Fibroblast of skin of right biceps (primary cell): Measurements from ENCODE around the gene KIF5A.
"Not testable (repeated sequence)": the region's sequence is repeated elsewhere in the genome, so short reads cannot be mapped to it uniquely, and the experiment has no call there.

Experiments
- DNase-seq: peaks from one replicate; pipeline ENCODE4 v3.0.0-alpha.2; 2013

KIF5A gene

DNA sequence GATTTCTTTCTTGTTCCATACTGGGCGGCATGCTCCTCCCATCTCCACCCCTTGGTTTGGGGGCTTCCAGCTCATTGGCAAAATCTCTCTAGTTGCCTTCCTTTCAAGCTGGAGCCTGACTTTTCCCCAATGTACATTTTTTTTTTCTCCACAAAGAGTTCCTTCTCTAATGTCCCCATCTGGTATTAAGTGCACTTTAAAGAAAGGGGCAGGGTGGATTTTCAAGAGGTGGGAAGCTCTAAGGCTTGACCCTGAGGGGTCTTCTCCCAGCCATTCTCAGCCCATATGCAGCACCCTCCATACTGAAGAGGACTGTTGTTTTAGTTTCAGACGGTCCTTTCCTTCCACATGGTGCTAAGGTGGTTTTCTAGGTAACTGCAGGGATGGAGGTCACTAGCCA lies 35.3 kb downstream of the KIF5A start:
- no peak for DNase-seq

DNA sequence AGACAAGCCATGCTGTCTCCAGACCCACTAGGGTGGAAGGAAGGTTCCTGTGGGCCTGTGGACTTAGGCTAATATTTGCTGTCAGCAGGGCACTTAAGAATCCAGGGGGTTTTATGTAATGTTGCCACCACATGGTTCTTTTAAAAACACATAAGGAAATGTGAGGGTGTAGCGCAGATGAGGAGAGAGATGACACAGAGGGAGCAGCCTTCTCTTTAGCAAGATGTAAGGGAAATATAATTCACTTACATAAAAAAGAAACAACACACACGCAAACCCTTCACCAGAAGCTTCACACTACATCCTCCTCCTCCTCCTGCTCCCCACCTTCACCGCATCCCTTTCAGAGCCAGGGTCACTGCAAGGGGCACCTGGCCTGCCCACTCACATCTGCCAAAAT lies 36.3 kb downstream of the KIF5A start:
- no peak for DNase-seq

DNA sequence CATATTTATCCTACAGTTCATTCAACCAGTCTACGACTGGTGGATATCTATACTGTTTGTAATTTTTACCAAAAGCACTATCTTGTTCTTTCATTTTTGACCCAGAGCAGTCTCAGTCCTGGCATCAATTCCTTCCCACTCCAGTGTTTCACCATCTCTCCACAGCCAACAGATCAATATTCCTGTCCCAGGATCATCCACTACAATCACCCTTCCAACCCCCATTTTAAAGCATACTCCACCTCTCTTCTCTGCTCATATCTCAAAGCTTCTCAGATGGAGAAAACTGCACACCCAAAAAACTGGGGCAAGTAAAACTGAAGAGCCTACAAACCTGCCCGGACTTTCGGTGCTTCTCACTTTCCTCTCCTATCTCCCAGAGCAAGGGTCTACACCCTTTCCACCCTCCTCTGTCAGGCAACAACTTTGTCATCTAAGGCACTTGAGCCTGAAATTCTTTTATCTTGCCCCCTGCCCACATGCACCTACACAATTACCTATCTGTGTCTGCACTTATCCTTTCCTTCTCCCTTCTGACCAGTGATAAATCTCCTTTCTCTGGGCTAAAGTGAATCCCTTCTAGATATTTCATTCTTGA lies 37.1 kb downstream of the KIF5A start:
- no peak for DNase-seq

DNA sequence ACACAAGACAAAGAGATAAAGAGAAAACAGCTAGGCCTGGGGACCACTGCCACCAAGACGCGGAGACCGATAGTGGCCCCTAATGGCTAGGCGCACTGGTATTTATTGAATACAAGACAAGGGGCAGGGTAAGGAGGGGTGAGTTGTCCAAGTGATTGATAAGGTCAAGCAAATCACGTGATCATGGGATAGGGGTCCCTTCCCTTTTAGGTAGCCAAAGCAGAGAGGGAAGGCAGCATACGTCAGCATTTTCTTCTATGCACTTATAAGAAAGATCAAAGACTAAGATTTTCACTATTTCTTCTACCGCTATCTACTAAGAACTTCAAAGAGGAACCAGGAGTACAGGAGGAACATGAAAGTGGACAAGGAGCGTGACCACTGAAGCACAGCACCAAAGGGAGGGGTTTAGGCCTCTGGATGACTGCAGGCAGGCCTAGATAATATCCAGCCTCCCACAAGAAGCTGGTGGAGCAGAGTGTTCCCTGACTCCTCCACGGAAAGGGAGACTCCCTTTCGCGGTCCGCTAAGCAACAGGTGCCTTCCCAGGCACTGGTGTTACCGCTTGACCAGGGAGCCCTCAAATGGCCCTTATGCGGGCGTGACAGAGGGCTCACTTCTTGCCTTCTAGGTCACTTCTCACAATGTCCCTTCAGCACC lies 39.2 kb downstream of the KIF5A start:
- not testable (repeated sequence) for DNase-seq

DNA sequence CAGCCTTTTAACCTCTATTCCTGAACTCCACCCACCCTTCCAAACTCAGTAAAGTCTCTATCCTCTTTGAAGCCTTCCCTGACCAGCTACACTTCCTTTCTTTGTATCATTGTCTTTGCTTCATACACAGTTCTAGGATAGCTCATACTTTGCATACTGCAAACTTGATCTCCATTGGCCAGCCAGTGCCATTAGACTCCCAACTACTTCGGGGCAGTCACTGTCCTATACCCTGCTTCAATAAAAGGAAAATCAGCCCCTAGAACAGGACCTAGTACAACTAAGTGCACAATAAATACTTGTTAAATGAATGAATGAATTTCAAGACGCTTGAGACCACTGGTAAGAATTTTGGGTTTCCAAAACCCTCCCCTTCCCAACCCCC lies 40.6 kb downstream of the KIF5A start:
- DNase-seq = no peak

DNA sequence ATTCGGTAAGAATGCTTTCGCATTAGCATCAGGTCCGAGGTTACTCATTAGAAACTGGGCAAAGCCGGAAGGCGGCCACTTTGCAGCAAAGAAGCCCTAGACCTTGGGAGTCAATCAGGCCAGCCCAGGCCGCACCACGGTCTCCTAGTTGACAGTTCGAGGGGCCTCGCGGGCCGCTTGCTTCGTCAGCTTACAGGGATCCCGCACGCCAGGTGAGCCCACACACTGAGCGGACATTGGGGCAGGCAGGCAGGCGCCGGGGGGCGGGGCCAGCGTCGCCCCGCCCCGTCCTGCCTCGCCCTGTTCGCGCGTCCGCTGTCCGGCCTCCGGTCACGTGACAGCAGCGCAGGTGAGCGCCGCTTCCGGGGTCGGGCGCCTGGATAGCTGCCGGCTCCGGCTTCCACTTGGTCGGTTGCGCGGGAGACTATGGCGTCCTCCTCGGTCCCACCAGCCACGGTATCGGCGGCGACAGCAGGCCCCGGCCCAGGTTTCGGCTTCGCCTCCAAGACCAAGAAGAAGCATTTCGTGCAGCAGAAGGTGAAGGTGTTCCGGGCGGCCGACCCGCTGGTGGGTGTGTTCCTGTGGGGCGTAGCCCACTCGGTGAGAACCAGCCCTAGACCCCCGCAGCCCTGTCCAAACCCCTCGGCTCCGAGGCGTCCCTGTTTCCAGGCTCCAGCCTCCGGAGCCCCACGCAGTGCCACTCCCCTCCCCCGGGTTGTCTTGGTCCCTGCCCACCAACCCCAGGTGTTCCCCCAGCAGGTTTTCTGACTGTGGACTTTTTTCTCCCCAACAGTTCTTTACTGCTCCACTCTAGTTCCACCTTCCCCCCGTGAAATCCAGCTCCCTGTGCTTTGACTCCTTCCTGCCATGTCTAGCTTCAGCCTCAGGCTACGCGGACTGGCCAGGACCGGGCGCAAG lies 41.3 kb downstream of the KIF5A start, which contains the start of gene PIP4K2C:
Gene PIP4K2C (plus strand): TSS at position 329 of the 918 bp plus-strand sequence. CDS start 98 bp downstream, at position 427.
- peak; percentile 51 for DNase-seq

DNA sequence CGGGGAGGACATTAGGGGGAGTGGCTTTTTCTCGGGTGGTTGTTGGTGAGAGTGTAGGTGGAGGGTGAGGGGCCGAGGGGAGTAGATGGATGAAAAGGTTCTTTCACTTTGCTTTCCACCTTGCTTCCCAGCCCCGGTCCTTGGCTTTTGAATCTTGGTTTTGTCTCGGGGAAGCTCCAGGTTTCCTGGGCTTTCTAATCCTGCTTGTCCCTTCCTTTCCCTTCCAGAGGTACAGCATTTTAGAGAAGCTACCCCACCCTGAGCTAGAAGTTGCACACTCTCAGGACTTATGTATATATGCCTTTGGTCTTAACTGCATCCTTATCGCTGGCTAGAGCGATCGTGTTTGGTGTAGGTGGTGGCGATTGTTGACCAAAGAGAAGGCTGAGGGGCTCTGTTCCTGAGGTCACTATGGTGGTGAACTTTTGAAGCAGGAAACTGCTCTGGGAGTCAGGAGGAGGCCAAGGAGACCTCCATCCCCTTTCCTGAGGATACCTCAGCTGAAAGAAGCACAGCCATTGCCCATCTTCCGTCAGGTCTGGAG lies 42.0 kb downstream of the KIF5A start:
- DNase-seq = no peak

DNA sequence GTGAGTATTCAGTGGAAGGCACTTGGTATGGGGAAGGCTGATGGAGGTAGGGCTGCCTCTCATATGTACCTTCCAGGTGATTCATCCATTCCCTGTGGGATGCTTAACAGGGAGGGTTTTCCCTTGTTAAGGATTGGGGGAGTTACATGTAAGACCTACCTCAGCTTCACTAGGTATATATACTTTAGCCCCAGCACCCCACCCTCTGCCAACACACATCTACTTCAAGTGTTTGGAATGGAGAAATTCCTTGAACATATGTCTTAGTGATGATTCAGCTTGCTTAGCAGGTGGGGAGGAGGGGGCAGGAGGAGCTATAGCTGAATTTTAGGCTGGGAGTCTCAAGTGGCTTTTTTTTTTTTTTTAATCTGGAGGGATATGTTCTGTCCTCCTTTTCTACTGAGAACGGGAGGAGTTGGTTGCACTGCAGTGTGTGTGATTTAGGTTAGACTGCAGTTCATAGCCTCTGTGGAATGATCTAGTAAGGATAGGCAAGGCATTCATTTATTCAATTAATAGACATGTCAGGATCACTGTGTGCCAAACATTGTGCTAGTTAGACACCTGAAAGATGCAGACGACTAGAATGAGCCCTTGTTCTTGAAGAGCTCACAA lies 42.8 kb downstream of the KIF5A start:
- DNase-seq = no peak

DNA sequence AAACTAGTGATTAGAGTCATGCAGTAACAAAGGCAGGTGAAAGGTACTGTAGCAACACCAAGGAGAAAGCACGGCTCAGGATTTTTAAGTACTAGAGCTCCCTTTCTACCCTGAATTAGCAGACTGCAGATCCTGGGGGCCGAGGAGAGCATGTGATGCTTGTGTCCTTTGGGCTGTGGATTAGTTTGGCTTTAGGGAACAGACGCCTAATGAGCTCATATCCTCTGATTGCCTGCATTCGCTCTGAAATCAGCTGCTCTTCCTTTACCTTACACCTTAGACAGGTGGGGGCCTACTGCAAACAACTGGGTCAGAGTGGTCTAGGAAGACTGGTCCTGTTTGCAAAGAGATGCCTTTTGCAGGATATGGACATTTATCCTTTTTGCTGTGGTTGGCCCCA lies 43.3 kb downstream of the KIF5A start:
- no peak for DNase-seq

DNA sequence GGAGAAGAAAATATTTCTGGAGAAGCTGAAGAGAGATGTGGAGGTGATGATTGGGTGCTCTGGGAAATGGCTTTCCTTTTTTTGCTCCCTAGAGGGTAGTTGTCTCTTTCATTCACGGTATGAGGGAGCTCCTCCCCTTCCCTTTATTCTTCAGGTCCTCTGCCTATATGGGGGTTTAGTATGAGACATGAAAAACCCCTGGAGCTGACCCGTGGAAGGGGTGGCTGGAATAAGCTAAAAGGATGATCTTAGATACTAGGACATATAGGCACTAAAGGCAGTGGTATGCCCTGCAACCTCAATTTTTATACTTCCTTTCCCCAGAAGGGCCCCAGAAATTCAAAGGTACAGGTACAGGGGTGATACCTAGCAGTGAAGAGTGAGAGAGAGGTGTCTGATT lies 50.6 kb downstream of the KIF5A start:
- no peak for DNase-seq

DNA sequence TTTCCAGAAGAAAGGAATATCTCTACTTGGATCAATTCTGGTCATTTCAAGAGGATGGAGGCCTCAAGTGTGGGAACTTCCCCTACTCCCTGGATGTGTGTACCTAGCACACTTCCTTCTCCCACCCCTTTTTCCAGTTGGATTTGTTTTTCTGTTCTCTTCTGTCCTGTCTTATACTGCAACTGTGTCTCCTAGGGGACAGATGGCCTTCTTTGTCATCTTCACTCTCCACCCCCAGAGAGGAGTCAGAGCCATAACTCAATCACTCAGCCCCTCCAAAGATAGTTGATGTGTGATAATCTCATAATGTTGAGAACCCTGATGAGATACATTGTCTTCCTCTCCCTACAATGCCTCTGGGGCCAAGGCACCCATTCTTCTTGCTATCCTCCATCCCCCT lies 52.7 kb downstream of the KIF5A start:
- no peak for DNase-seq

DNA sequence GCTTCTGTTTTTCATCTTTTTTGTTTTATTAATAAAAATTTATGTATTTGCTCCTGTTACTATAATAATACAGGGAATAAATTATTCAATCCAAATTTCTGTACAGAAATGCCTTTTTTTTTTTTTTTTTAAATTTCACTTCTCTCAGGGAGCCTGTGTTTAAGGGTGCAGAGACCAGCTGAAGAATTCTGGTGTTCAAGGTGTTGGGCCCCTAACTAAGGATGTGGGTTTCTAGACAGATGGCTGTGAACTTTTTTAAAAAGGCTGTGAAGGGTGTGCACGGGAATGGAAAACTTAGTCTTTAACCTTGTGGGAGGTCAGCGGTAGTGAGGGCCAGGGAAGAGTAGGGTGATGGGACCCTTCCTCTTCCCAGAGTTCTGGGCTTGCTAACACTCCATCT lies 53.5 kb downstream of the KIF5A start:
- no peak for DNase-seq

DNA sequence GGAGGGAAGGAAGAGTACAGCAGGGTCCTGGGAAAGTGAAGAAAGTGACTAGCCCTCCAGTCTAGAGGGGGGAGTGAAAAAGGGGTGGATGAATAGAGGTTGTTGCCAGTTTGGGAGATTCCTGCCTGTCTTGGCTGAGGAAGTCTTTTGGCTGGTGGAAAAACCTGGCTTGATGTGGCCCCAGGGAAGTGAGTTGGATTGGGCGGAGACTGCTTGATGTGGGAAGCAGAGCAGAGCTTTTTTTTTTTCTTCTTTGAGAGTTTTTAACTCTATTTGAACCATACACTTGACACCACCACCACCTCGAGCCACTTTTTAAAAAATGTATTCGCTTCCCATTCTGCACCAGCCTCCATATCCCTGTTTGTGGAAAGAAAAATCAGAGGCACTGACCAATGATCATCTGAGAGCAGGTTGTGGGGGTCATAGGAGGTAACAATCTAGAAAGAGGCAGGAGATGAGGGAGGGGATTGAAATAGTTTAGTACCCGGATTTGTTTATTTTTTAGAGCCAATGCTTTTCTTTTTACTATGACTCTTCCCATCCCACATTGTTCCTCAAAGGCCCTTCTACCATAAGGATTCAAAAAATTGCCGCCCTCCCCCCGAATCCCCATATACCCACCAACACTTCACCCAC lies 54.1 kb downstream of the KIF5A start:
- peak; percentile 38 for DNase-seq

DNA sequence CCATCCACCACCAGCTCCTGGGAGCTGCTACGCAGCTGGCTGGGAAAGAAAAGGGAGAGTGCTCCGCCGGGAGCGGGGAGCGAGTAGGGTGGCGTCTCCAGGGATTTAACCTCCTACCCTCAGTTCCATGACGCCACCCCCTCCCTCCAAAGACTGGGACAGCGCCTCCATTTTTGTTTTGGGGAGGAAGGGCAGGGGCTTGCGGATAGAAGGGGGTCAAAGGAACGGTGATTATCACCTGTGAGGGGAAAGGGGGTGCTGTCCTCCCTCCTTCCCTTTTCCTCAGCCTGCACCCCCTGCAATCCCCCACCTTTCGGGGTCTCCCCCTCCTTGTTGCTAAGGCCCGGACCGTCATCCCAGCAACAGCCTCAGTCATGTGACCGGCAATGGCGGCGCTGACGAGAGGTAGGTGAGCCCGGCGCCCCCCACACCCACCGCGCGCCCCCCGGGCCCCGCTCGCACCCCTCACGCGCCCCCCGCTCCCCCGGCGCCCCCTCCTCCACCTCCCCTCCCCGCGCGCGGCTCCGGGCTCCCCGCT lies 54.7 kb downstream of the KIF5A start, which contains the start of gene DTX3:
Gene DTX3 (plus strand): TSS at position 371 of the 538 bp plus-strand sequence. CDS start 1,694 bp downstream, outside the sequence.
- peak; percentile 28 for DNase-seq

DNA sequence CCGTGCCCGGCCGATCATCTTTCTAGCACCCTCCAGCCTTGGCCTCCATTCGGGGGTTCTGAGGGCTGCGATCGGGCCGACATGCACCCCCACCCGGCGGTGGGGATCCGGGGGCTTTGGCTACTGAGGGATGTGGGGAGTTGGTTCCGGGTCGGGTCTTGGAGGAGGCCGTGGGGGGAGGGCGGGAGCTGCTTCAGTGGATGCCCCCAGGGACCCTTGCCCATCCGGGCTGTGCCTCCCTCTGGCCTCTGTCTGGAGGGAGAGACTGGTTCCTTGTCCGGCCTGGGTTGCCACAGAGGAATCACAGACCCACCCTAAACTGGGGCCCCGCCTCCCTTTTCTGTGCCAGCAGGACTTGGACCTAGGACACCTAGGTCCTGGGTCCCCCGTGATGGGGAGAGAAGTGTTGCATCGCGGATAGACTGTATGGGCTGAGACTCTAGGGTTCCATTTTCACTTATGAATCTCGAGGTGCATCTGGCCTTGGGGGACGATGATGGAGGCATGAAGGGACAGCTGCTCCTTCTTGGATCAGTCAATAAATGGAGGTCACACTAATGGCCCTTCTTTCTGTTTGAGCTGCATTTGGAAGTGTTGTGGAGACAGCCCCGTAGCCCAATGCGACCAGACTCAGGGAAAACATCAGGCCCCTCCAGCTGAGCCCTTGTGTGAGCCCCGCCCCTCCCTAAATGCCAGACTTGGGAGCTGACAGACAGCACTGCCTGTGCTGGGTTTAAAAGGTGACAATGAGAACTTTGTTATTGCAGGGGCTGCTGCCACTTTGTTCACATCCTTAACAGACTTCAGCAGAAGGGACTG lies 55.4 kb downstream of the KIF5A start:
- peak; percentile 16 for DNase-seq

DNA sequence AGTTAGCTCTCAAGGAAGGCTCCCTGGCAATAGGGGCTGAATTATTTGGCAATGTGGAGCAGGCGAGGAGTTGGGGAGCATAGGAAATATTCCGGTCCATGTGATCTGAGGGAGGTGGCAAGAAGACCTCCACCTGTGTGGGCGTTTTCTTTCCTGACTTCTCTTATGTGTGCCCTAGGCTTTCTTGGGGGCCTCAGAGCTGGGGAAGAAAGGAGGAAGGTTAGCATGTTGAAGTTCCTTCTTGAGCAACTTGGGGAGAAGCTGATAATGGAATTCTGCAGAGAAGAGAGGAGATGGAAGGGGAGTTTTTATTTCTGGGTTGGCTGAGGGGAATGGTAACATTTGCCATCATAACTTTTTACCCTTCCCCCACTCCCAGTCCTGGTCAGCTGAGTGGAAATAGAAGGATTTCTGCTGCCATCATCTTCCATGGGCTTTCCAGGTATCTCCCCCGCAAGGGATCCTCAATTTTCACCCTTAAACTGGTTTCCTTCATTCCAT lies 56.0 kb downstream of the KIF5A start:
- no peak for DNase-seq

DNA sequence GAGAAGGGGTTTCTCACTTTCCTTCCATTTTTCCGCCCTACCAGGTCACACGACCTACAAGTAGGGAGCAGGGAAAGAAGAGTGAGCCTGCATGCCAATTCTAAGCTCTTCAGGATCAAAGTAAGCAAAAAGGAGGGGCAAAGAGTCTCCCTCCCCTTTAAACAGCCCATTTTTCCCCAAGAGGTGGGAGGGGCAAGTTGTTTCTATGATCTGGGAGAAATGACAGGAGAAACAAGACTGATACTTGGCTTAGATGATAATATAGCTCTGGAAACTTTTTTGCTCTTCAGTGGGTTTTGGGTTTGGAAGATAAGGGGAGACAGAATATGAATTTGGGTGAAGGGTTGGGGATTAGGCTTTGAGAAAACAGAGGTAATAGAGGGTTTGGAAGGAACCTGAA lies 56.6 kb downstream of the KIF5A start:
- no peak for DNase-seq

DNA sequence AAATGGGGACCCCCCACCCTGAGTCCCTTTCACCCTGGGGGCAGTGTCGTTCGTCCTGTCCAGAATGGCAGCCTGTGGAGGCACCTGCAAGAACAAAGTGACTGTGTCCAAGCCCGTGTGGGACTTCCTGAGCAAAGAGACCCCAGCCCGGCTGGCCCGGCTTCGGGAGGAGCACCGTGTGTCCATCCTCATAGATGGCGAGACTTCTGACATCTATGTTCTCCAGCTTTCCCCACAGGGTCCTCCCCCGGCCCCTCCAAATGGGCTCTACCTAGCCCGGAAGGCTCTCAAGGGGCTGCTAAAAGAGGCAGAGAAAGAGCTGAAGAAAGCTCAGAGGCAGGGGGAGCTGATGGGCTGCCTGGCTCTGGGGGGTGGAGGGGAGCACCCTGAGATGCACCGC lies 57.0 kb downstream of the KIF5A start:
- no peak for DNase-seq

DNA sequence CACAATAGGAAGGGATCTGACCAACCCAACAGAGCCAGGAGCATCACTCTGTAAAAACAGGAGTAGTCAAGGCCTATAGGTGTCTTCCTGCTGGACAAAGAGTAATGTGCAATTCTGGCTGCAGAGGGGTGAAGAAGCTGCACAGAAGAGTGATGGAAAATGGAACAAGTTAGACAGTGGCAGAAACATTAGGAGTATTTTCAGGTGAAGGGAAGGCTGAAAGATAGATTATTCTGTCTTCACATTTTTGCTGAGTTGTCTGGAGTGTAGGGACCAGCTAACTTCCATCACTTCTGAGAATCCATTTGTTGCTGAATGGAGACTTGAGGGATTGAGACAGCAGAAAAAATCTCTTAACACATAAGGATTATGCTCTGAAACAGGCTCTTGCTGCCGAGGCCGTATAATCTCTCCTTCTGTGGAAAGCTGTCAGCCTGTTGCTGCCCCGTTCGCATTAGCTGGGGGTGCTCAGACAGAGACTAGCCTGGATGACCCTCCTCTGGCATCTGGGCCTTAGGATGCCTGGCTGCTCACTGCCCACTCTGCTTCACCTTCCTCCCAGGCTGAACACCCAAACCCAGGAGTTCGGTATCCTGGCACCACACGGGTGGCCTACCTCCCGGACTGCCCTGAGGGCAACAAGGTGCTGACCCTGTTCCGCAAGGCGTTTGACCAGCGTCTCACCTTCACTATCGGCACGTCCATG lies 58.3 kb downstream of the KIF5A start:
- no peak for DNase-seq

DNA sequence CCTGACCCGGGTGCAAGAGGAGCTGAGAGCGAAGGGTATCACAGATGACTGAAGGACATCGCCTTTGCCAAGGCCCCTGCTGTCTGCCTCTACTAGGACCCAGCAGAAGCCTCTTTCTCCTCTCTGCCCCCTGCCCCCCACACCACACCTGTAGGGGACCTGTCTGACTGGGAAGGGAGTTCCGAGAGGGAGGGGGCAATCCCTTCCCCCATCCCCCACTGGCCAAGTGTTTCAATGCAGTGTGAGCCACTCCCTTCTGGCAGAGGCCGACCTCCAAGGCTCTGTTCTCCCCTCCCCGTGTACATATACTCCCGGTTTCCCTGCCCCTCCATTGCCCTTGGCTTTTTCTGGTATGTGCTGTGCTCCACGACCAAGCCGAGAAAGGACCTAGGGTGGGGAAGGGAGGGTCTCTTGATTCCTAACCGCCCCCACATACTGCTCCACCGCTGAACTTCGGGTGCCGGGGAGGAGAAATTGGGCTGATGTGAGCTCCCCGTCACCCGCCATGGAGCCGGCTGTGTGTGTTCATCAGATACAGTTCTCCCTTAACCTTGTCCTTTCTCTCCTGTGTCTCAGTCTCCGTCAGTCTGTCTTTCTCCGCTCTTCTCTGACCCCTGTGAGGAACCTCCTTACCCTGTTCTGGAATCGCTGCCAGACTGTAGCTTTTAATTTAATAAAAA lies 59.4 kb downstream of the KIF5A start:
- DNase-seq = no peak
